K562 treated with DMSO at 1 percent for 12 hours (cell line): ENCODE data around the gene EEIG1. TPM values are rescaled to one million over a fixed set of nuclear protein-coding genes. Genes with fewer than 3 reads are reported as not detected.

ENCODE experiments used
- total RNA-seq: library from RNA; unstranded; fragments of 300-600 nt; gene quantifications from 2 replicates; pipeline ENCODE4 v1.2.3, GENCODE V29; 2022; ENCODE audit not compliant: insufficient read depth

EEIG1 gene
- total RNA-seq, result 22.0 and 46.0 TPM in 2 replicates

GRCh38 chr9:127980706-127981558 is at the start of gene EEIG1:
EEIG1 (minus strand) TSS chr9:127980989; CDS start chr9:127980137, 852 bp downstream.

GRCh38 chr9:127937388-127938297 is 43.1 kb downstream of the EEIG1 start, which contains the start of gene DPM2:
DPM2 (minus strand) TSS chr9:127937854; CDS start chr9:127937820, 34 bp downstream.

Other genes with a start within 250 kb of the EEIG1 start
- 95.6 and 97.0 TPM in 2 replicates for gene TOR2A, start 245.7 kb downstream of the EEIG1 start, total RNA-seq
- gene SH2D3C, start 202.3 kb downstream of the EEIG1 start, total RNA-seq, result 1.6 and 3.8 TPM in 2 replicates
- 49.1 and 83.0 TPM in 2 replicates for gene CDK9, start 195.0 kb downstream of the EEIG1 start, total RNA-seq
- gene FPGS, start 178.1 kb downstream of the EEIG1 start, total RNA-seq, result 37.2 and 37.4 TPM in 2 replicates
- gene ENG, start 126.3 kb downstream of the EEIG1 start, total RNA-seq, result 0.85 and 1.2 TPM in 2 replicates
- gene AK1, start 103.3 kb downstream of the EEIG1 start, total RNA-seq, result 59.2 and 98.4 TPM in 2 replicates
- gene ST6GALNAC6, start 81.4 kb downstream of the EEIG1 start, total RNA-seq, result 14.6 and 15.2 TPM in 2 replicates
- 32.4 and 36.8 TPM in 2 replicates for gene ST6GALNAC4, start 63.9 kb downstream of the EEIG1 start, total RNA-seq
- gene PIP5KL1, start 50.2 kb downstream of the EEIG1 start, total RNA-seq, result 2.6 and 3.0 TPM in 2 replicates
- 60.5 and 61.1 TPM in 2 replicates for gene DPM2, start 43.1 kb downstream of the EEIG1 start, total RNA-seq
- gene NAIF1, start 86.3 kb upstream of the EEIG1 start, total RNA-seq, result 21.9 and 23.2 TPM in 2 replicates
- gene SLC25A25, start 87.2 kb upstream of the EEIG1 start, total RNA-seq, result 20.4 and 31.7 TPM in 2 replicates
- gene PTGES2, start 146.7 kb upstream of the EEIG1 start, total RNA-seq, result 40.1 and 46.2 TPM in 2 replicates
- gene LCN2, start 168.5 kb upstream of the EEIG1 start, total RNA-seq, result not detected in 2 replicates
- 353 and 489 TPM in 2 replicates for gene BBLN, start 179.3 kb upstream of the EEIG1 start, total RNA-seq
- gene CIZ1, start 210.6 kb upstream of the EEIG1 start, total RNA-seq, result 280 and 443 TPM in 2 replicates
- 15.4 and 46.4 TPM in 2 replicates for gene DNM1, start 222.4 kb upstream of the EEIG1 start, total RNA-seq